Liver (tissue), 9 donors: ENCODE data around the gene TMEM19. TPM values are rescaled to one million over a fixed set of nuclear protein-coding genes. Genes with fewer than 3 reads are reported as not detected.

Experiments used
- DNase-seq: peaks from one replicate; pipeline ENCODE4 v3.0.0-alpha.2; 2017; ENCODE audit warnings: low spot score
- H3K27ac ChIP-seq, 2 donors: one replicate each; pipeline ENCODE4 v1.7.0; 2013; ENCODE audit warnings: inconsistent platforms in 2 of 2, low read length in 2 of 2, control low read depth in 1 of 2, low read depth in 1 of 2, mild to moderate bottlenecking in 1 of 2
- H3K27me3 ChIP-seq, 4 donors: one replicate each; pipeline versions ENCODE4 v1.6.1 to v1.7.0; 2013; ENCODE audit warnings: low read length in 3 of 4, inconsistent platforms in 1 of 4, mild to moderate bottlenecking in 1 of 4, moderate library complexity in 1 of 4; ENCODE audit not compliant: control insufficient read depth in 4 of 4, insufficient read depth in 4 of 4
- H3K36me3 ChIP-seq, 4 donors: one replicate each; pipeline versions ENCODE4 v1.6.1 to v1.7.0; 2013; ENCODE audit warnings: low read length in 3 of 4, mild to moderate bottlenecking in 3 of 4, low read depth in 1 of 4, moderate library complexity in 1 of 4; ENCODE audit not compliant: control insufficient read depth in 4 of 4, insufficient read depth in 3 of 4
- H3K4me1 ChIP-seq, 4 donors: one replicate each; pipeline versions ENCODE4 v1.6.1 to v1.7.0; 2013; ENCODE audit warnings: low read length in 3 of 4, mild to moderate bottlenecking in 3 of 4, moderate library complexity in 1 of 4; ENCODE audit not compliant: control insufficient read depth in 4 of 4, insufficient read depth in 4 of 4
- H3K4me3 ChIP-seq, 3 donors: one replicate each; pipeline versions ENCODE4 v1.6.1 to v1.7.0; 2013; ENCODE audit warnings: low read length in 3 of 3, control low read depth in 1 of 3, low read depth in 1 of 3, mild to moderate bottlenecking in 1 of 3
- H3K9ac ChIP-seq, 2 donors: one replicate each; pipeline ENCODE4 v1.7.0; 2013; ENCODE audit warnings: low read length in 2 of 2, mild to moderate bottlenecking in 2 of 2, moderate library complexity in 2 of 2, control low read depth in 1 of 2, low read depth in 1 of 2
- H3K9me3 ChIP-seq, 4 donors: one replicate each; pipeline versions ENCODE4 v1.6.1 to v1.7.0; 2013; ENCODE audit warnings: low read length in 3 of 4; ENCODE audit not compliant: control insufficient read depth in 4 of 4
- ATF3 ChIP-seq: IDR thresholded peaks from 2 replicates; pipeline ENCODE4 v1.6.1; 2016; ENCODE audit warnings: antibody characterized with exemption
- EGR1 ChIP-seq, 2 donors: IDR thresholded peaks; 2 replicates each; pipeline ENCODE4 v1.6.1; 2016 to 2018; ENCODE audit warnings: antibody characterized with exemption in 2 of 2, low read depth in 2 of 2
- FOXA1 ChIP-seq: IDR thresholded peaks from 2 replicates; pipeline ENCODE4 v1.6.1; 2016; ENCODE audit warnings: antibody characterized with exemption
- FOXA2 ChIP-seq: IDR thresholded peaks from 2 replicates; pipeline ENCODE4 v1.6.1; 2016; ENCODE audit warnings: antibody characterized with exemption
- HNF4A ChIP-seq, 2 donors: conservative IDR thresholded peaks; 2 replicates each; pipeline ENCODE4 v1.6.1; 2016; ENCODE audit warnings: antibody characterized with exemption in 2 of 2, mild to moderate bottlenecking in 2 of 2
- HNF4G ChIP-seq: IDR thresholded peaks from 2 replicates; pipeline ENCODE4 v1.6.1; 2016; ENCODE audit warnings: antibody characterized with exemption
- JUND ChIP-seq, 2 donors: IDR thresholded peaks; 2 replicates each; pipeline ENCODE4 v1.6.1; 2016; ENCODE audit warnings: antibody characterized with exemption in 2 of 2
- REST ChIP-seq: IDR thresholded peaks from 2 replicates; pipeline ENCODE4 v1.6.1; 2016; ENCODE audit warnings: antibody characterized with exemption, mild to moderate bottlenecking
- RXRA ChIP-seq, 2 donors: IDR thresholded peaks; 2 replicates each; pipeline ENCODE4 v1.6.1; 2017 to 2018; ENCODE audit warnings: antibody characterized with exemption in 2 of 2, mild to moderate bottlenecking in 1 of 2
- SP1 ChIP-seq: IDR thresholded peaks from 2 replicates; pipeline ENCODE4 v1.6.1; 2018; ENCODE audit warnings: antibody characterized with exemption, mild to moderate bottlenecking
- TAF1 ChIP-seq: conservative IDR thresholded peaks from 2 replicates; pipeline ENCODE4 v1.6.1; 2016; ENCODE audit warnings: antibody characterized with exemption, mild to moderate bottlenecking
- YY1 ChIP-seq: IDR thresholded peaks from 2 replicates; pipeline ENCODE4 v1.6.1; 2016; ENCODE audit warnings: antibody characterized with exemption, mild to moderate bottlenecking
- WGBS: extraction: QIAGEN DNeasy Blood & Tissue Kit; methylation state at CpG from one replicate; pipeline ENCODE4 v1.1.7; 2013; 5-methylcytosine and 5-hydroxymethylcytosine counted together
- polyA plus RNA-seq, 2 donors: library from polyadenylated mRNA; stranded (reverse) in 1 of 2; unstranded in 1 of 2; fragments of 200-250 nt in 1 of 2; fragments of >200 nt in 1 of 2; fragmentation: Nextera tagmentation in 1 of 2; extraction: Ambion mirVana in 1 of 2; gene quantifications; one replicate each; pipeline versions ENCODE4 v1.2.1 to v1.2.3, GENCODE V29; 2013 to 2015
- total RNA-seq, 2 donors: library from RNA; depleted of rRNA; stranded (reverse); fragments of >200 nt; gene quantifications; one replicate each; pipeline ENCODE4 v1.2.3, GENCODE V29; 2014
- TF ChIP-seq, protein P1 (sequence below): IDR thresholded peaks from 2 replicates; pipeline ENCODE4 v1.6.1; 2016; ENCODE audit warnings: antibody characterized with exemption
- TF ChIP-seq, protein P2 (sequence below): fragments of 150-350 bp; IDR thresholded peaks from 2 replicates; pipeline ENCODE4 v1.5.1; 2017; ENCODE audit warnings: improper control_type of control experiment, low read depth, low read length; ENCODE audit not compliant: missing input control
- donor health status: healthy.
- donor health status: healthy.
- donor health status: healthy.
- donor health status: healthy.
- donor health status: healthy.

The TMEM19 gene
- total and polyA plus RNA-seq, 4 donors, result 9.5 to 30.0 (median 11.4) TPM

GRCh38 chr12:71704920-71705319, 19.0 kb downstream of the TMEM19 start:
- Histone ChIP-seq H3K4me3 (no peak overlapping the region), H3K9ac (no peak overlapping the region), H3K36me3 (peaks cover 0 to 7% (median 3%) of the 10 kb centered on the region in 4 donors), H3K27ac (no peak overlapping the region), H3K9me3 (no peaks in the 10 kb centered on the region), H3K4me1 (no peaks in the 10 kb centered on the region), H3K27me3 (no peaks in the 10 kb centered on the region)
- 93% methylated on average over 2 of the region's 2 CpGs for WGBS
- no peak for TF ChIP-seq ATF3
- TF ChIP-seq HNF4G, result no peak
- no peak for TF ChIP-seq HNF4A (conservative IDR thresholded peaks at IDR 0.05)
- TF ChIP-seq YY1, result no peak
- no peak for TF ChIP-seq FOXA1
- TF ChIP-seq, protein P1, sequence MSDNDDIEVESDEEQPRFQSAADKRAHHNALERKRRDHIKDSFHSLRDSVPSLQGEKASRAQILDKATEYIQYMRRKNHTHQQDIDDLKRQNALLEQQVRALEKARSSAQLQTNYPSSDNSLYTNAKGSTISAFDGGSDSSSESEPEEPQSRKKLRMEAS, result no peak
- TF ChIP-seq TAF1, result no peak
- no peak for TF ChIP-seq FOXA2
- no peak for TF ChIP-seq JUND (IDR thresholded peaks at IDR 0.05)
- TF ChIP-seq EGR1 (IDR thresholded peaks at IDR 0.05; ENCODE audit: low read depth in 2 of 2), result no peak
- no peak for TF ChIP-seq SP1
- TF ChIP-seq, protein P2, sequence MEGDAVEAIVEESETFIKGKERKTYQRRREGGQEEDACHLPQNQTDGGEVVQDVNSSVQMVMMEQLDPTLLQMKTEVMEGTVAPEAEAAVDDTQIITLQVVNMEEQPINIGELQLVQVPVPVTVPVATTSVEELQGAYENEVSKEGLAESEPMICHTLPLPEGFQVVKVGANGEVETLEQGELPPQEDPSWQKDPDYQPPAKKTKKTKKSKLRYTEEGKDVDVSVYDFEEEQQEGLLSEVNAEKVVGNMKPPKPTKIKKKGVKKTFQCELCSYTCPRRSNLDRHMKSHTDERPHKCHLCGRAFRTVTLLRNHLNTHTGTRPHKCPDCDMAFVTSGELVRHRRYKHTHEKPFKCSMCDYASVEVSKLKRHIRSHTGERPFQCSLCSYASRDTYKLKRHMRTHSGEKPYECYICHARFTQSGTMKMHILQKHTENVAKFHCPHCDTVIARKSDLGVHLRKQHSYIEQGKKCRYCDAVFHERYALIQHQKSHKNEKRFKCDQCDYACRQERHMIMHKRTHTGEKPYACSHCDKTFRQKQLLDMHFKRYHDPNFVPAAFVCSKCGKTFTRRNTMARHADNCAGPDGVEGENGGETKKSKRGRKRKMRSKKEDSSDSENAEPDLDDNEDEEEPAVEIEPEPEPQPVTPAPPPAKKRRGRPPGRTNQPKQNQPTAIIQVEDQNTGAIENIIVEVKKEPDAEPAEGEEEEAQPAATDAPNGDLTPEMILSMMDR, result no peak
- no peak for TF ChIP-seq RXRA (IDR thresholded peaks at IDR 0.05)
- no peak for DNase-seq

- Histone ChIP-seq H3K4me1 (no peaks in the 10 kb centered on the region), H3K9me3 (peaks cover 0 to 7% (median 3%) of the 10 kb centered on the region in 4 donors), H3K27ac (no peak overlapping the region), H3K36me3 (no peaks in the 10 kb centered on the region), H3K27me3 (no peaks in the 10 kb centered on the region), H3K9ac (no peak overlapping the region), H3K4me3 (no peak overlapping the region)
- no peak for DNase-seq
- TF ChIP-seq, protein P2, result no peak
- no peak for TF ChIP-seq ATF3
- no peak for TF ChIP-seq SP1
- TF ChIP-seq RXRA (IDR thresholded peaks at IDR 0.05), result no peak
- TF ChIP-seq JUND (IDR thresholded peaks at IDR 0.05), result no peak
- TF ChIP-seq REST, result no peak
- TF ChIP-seq, protein P1, result no peak
- 100% methylated on average over 1 of the region's 1 CpG for WGBS
Observed at GRCh38 chr12:71708658-71709057, 22.8 kb downstream of the TMEM19 start.
